Immature natural killer cell (primary cell): Measurements from ENCODE around the gene UBQLN4. TPM values are rescaled to one million over a fixed set of nuclear protein-coding genes. Genes with fewer than 3 reads are reported as not detected.
"Not testable (repeated sequence)": the region's sequence is repeated elsewhere in the genome, so short reads cannot be mapped to it uniquely, and the experiment has no call there.

Experiments
- DNase-seq, 3 donors: peaks; one replicate each; pipeline ENCODE4 v3.0.0; 2022; ENCODE audit warnings: mixed read lengths in 1 of 3
- H3K27ac Mint-ChIP-seq, 6 donors: one replicate each; pipeline ENCODE4 v1.8.0; 2020; ENCODE audit warnings: mixed read lengths in 6 of 6, mild to moderate bottlenecking in 5 of 6, inconsistent platforms in 4 of 6, moderate library complexity in 3 of 6
- H3K27me3 Mint-ChIP-seq, 3 donors: one replicate each; pipeline ENCODE4 v1.8.0; 2020 to 2021; ENCODE audit warnings: low read depth in 3 of 3, mild to moderate bottlenecking in 3 of 3, mixed read lengths in 3 of 3, moderate library complexity in 3 of 3, inconsistent platforms in 1 of 3
- H3K36me3 Mint-ChIP-seq, 3 donors: one replicate each; pipeline ENCODE4 v1.8.0; 2020; ENCODE audit warnings: mixed read lengths in 3 of 3, inconsistent platforms in 2 of 3, mild to moderate bottlenecking in 2 of 3
- H3K4me1 Mint-ChIP-seq, 2 donors: one replicate each; pipeline ENCODE4 v1.8.0; 2020; ENCODE audit warnings: inconsistent platforms in 2 of 2, mild to moderate bottlenecking in 2 of 2, mixed read lengths in 2 of 2, moderate library complexity in 1 of 2
- H3K4me3 Mint-ChIP-seq, 5 donors: one replicate each; pipeline ENCODE4 v1.8.0; 2020; ENCODE audit warnings: mild to moderate bottlenecking in 5 of 5, mixed read lengths in 5 of 5, inconsistent platforms in 3 of 5, moderate library complexity in 3 of 5
- H3K9me3 Mint-ChIP-seq, 6 donors: one replicate each; pipeline ENCODE4 v1.8.0; 2020; ENCODE audit warnings: mild to moderate bottlenecking in 6 of 6, mixed read lengths in 6 of 6, inconsistent platforms in 4 of 6, moderate library complexity in 3 of 6
- polyA plus RNA-seq, 3 donors: library from polyadenylated mRNA; unstranded; fragments of 300-500 nt; fragmentation: Illumina TruSeq; gene quantifications; one replicate each; pipeline ENCODE4 v1.2.3, GENCODE V29; 2021

The UBQLN4 gene
- polyA plus RNA-seq, 3 donors from 2014 or later, result 5.0 to 10.8 (median 7.6) TPM

- peak overlapping the region in 5 of 6 donors; percentile 19 to 61 (median 31) for H3K27ac Mint-ChIP-seq
- no peaks in the 10 kb centered on the region for H3K27me3 Mint-ChIP-seq
- no peaks in the 10 kb centered on the region for H3K9me3 Mint-ChIP-seq
- no peak for DNase-seq
- peaks cover 22 to 27% (median 27%) of the 10 kb centered on the region in 3 donors for H3K36me3 Mint-ChIP-seq
- H3K4me1 Mint-ChIP-seq, result peaks cover 6 to 7% of the 10 kb centered on the region in 2 donors
- H3K4me3 Mint-ChIP-seq, result no peak overlapping the region
Observed at GRCh38 chr1:156045076-156045475, 8.5 kb downstream of the UBQLN4 start.

- DNase-seq, result no peak
- Mint-ChIP-seq H3K27me3 (no peaks in the 10 kb centered on the region), H3K27ac (no peak overlapping the region), H3K4me3 (no peak overlapping the region), H3K9me3 (no peaks in the 10 kb centered on the region), H3K4me1 (peaks cover 6 to 7% of the 10 kb centered on the region in 2 donors), H3K36me3 (peaks cover 15 to 21% (median 20%) of the 10 kb centered on the region in 3 donors)
Observed at GRCh38 chr1:156042828-156043227, 10.8 kb downstream of the UBQLN4 start.

- H3K36me3 Mint-ChIP-seq, result peaks cover 3 to 15% (median 11%) of the 10 kb centered on the region in 3 donors
- DNase-seq, H3K4me3 Mint-ChIP-seq, H3K9me3 Mint-ChIP-seq, H3K4me1 Mint-ChIP-seq, H3K27me3 Mint-ChIP-seq, H3K27ac Mint-ChIP-seq: not testable (repeated sequence)
Observed at GRCh38 chr1:156034991-156035390, 18.6 kb downstream of the UBQLN4 start.

- H3K27me3 Mint-ChIP-seq, result peaks cover 0 to 6% (median 0%) of the 10 kb centered on the region in 3 donors
- no peak overlapping the region for H3K4me3 Mint-ChIP-seq
- no peak overlapping the region for H3K27ac Mint-ChIP-seq
- no peaks in the 10 kb centered on the region for H3K9me3 Mint-ChIP-seq
- H3K36me3 Mint-ChIP-seq, result peaks cover 0 to 15% (median 11%) of the 10 kb centered on the region in 3 donors
- no peaks in the 10 kb centered on the region for H3K4me1 Mint-ChIP-seq
- no peak for DNase-seq
Observed at GRCh38 chr1:156033011-156033410, 20.6 kb downstream of the UBQLN4 start.

- peaks cover 0 to 1% of the 10 kb centered on the region in 2 donors for H3K4me1 Mint-ChIP-seq
- H3K27me3 Mint-ChIP-seq, result peaks cover 3 to 6% (median 3%) of the 10 kb centered on the region in 3 donors
- H3K27ac Mint-ChIP-seq, result no peak overlapping the region
- H3K4me3 Mint-ChIP-seq, result no peak overlapping the region
- H3K9me3 Mint-ChIP-seq, result no peaks in the 10 kb centered on the region
- no peak for DNase-seq
- no peaks in the 10 kb centered on the region for H3K36me3 Mint-ChIP-seq
Observed at GRCh38 chr1:156026588-156026987, 27.0 kb downstream of the UBQLN4 start.

- Mint-ChIP-seq H3K36me3 (no peaks in the 10 kb centered on the region), H3K27ac (no peak overlapping the region), H3K27me3 (peaks cover 3 to 6% (median 3%) of the 10 kb centered on the region in 3 donors), H3K4me1 (peaks cover 3 to 4% of the 10 kb centered on the region in 2 donors), H3K4me3 (peak overlapping the region in 1 of 5 donors; percentile 20), H3K9me3 (no peaks in the 10 kb centered on the region)
- DNase-seq, result peak in 1 of 3 donors; percentile 11
Observed at GRCh38 chr1:156025876-156026275, 27.7 kb downstream of the UBQLN4 start.

GRCh38 chr1:156024801-156025200, 28.8 kb downstream of the UBQLN4 start:
- Mint-ChIP-seq H3K4me3 (no peak overlapping the region), H3K27me3 (peaks cover 5 to 6% (median 5%) of the 10 kb centered on the region in 3 donors), H3K27ac (no peak overlapping the region), H3K36me3 (peaks cover 0 to 2% (median 0%) of the 10 kb centered on the region in 3 donors), H3K9me3 (no peaks in the 10 kb centered on the region), H3K4me1 (peaks cover 13% of the 10 kb centered on the region in 2 donors)
- no peak for DNase-seq

GRCh38 chr1:156021954-156022353, 31.6 kb downstream of the UBQLN4 start:
- peaks cover 4 to 14% (median 6%) of the 10 kb centered on the region in 3 donors for H3K36me3 Mint-ChIP-seq
- peak overlapping the region in 2 of 5 donors; percentile 29 to 51 for H3K4me3 Mint-ChIP-seq

GRCh38 chr1:156021093-156021428, 32.5 kb downstream of the UBQLN4 start:
- peaks cover 3 to 6% (median 5%) of the 10 kb centered on the region in 3 donors for H3K27me3 Mint-ChIP-seq
- H3K27ac Mint-ChIP-seq, result peak overlapping the region; percentile 92 to 99 (median 96)
- peak overlapping the region; percentile 98 to 99 (median 99) for H3K4me3 Mint-ChIP-seq
- H3K4me1 Mint-ChIP-seq, result peaks cover 26 to 40% of the 10 kb centered on the region in 2 donors
- DNase-seq, result no peak
- peaks cover 6 to 18% (median 9%) of the 10 kb centered on the region in 3 donors for H3K36me3 Mint-ChIP-seq
- no peaks in the 10 kb centered on the region for H3K9me3 Mint-ChIP-seq

More at GRCh38 chr1:156021954-156022353, 31.6 kb downstream of the UBQLN4 start:
- Mint-ChIP-seq H3K27me3 (peaks cover 3 to 6% (median 5%) of the 10 kb centered on the region in 3 donors), H3K27ac (no peak overlapping the region), H3K4me1 (peaks cover 26 to 35% of the 10 kb centered on the region in 2 donors), H3K9me3 (no peaks in the 10 kb centered on the region)
- DNase-seq, result no peak

GRCh38 chr1:156020293-156021092, 33.1 kb downstream of the UBQLN4 start, which contains the start of gene SSR2:
Gene SSR2, minus strand, starts transcription at chr1:156020951. Its CDS starts 784 bp downstream, at chr1:156020167.
- DNase-seq, result peak; percentile 83 to 85 (median 84)
- Mint-ChIP-seq H3K36me3 (peaks cover 6 to 18% (median 9%) of the 10 kb centered on the region in 3 donors), H3K27me3 (peaks cover 3 to 6% (median 5%) of the 10 kb centered on the region in 3 donors), H3K9me3 (no peaks in the 10 kb centered on the region), H3K4me3 (peak within 1 kb of the TSS; percentile 98 to 99 (median 99)), H3K4me1 (peaks cover 26 to 40% of the 10 kb centered on the region in 2 donors), H3K27ac (peak within 1 kb of the TSS; percentile 92 to 99 (median 96))

- Mint-ChIP-seq H3K9me3 (no peaks in the 10 kb centered on the region), H3K36me3 (peaks cover 6 to 19% (median 9%) of the 10 kb centered on the region in 3 donors), H3K27me3 (peaks cover under 1 to 5% (median 3%) of the 10 kb centered on the region in 3 donors), H3K27ac (peak overlapping the region; percentile 92 to 99 (median 96)), H3K4me1 (peaks cover 26 to 41% of the 10 kb centered on the region in 2 donors), H3K4me3 (peak overlapping the region; percentile 98 to 99 (median 99))
- no peak for DNase-seq
Observed at GRCh38 chr1:156019946-156020292, 33.7 kb downstream of the UBQLN4 start.

- DNase-seq, result no peak
- Mint-ChIP-seq H3K36me3 (peaks cover 17 to 51% (median 35%) of the 10 kb centered on the region in 3 donors), H3K27ac (no peak overlapping the region), H3K27me3 (no peaks in the 10 kb centered on the region), H3K9me3 (no peaks in the 10 kb centered on the region), H3K4me3 (no peak overlapping the region), H3K4me1 (peaks cover 17 to 52% of the 10 kb centered on the region in 2 donors)
Observed at GRCh38 chr1:156014829-156015228, 38.8 kb downstream of the UBQLN4 start.

GRCh38 chr1:156012051-156012817, 41.4 kb downstream of the UBQLN4 start:
- H3K9me3 Mint-ChIP-seq, result no peaks in the 10 kb centered on the region
- H3K4me3 Mint-ChIP-seq, result no peak overlapping the region
- H3K4me1 Mint-ChIP-seq, result peaks cover 3 to 32% of the 10 kb centered on the region in 2 donors
- H3K27me3 Mint-ChIP-seq, result no peaks in the 10 kb centered on the region
- DNase-seq, result no peak
- peaks cover 17 to 54% (median 31%) of the 10 kb centered on the region in 3 donors for H3K36me3 Mint-ChIP-seq
- H3K27ac Mint-ChIP-seq, result peak overlapping the region in 2 of 6 donors; percentile 51 to 76
